Measurements from ENCODE around the gene PRKN.

The PRKN gene

GRCh38 chr6:162140251-162140852 lies 587.2 kb downstream of the PRKN start:
- no peak for DNase-seq (ENCODE audit: low read depth)
- TF ChIP-seq CTCF (IDR thresholded peaks at IDR 0.05; ENCODE audit: low read length, missing control alignments), result no peak
- H3K4me3 ChIP-seq (replicated peaks; ENCODE audit: low read depth, low read length), result no peak overlapping the region

- no peak for DNase-seq (ENCODE audit: low read depth)
- H3K4me3 ChIP-seq (replicated peaks; ENCODE audit: low read depth, low read length), result no peak overlapping the region
- TF ChIP-seq CTCF (IDR thresholded peaks at IDR 0.05; ENCODE audit: low read length, missing control alignments), result no peak
Measured at GRCh38 chr6:162125659-162126058, 601.9 kb downstream of the PRKN start.

DNA sequence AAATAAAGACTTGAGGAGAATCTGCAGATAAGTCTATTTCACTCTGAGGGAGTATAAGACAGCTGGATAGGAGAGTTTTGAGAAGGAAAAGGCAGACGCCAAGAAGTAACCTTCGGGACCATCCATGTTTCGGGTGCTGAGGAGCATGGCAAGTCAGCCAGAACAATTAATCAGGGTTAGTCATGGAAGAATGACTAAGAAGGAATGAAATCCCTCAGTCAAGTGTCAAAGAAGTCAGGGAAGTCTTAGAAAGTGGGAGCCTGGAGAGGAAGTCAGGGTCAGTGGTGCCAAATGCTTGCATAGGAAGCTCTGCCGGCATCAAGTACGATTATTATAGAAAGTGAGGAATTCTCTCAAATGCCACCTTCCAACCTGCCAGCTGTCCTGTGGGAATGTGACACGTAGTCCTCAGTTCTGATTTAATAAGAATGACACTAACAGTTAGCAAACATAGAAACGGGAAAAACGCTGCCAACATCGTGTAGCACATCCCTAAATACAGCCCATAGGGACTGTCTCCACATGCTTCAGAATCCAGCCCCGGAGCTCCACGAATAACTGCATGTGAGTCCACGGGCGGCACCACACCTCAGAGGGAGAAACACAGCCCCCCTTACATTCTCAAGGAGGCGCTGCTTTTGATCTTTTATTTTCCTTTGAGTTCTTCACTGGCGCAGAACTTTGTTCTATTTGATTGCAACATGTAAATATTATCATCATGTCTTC lies 602.7 kb downstream of the PRKN start:
- H3K4me3 ChIP-seq (replicated peaks; ENCODE audit: low read depth, low read length), result no peak overlapping the region
- no peak for TF ChIP-seq CTCF (IDR thresholded peaks at IDR 0.05; ENCODE audit: low read length, missing control alignments)
- DNase-seq (ENCODE audit: low read depth), result no peak

- no peak overlapping the region for H3K4me3 ChIP-seq (replicated peaks; ENCODE audit: low read depth, low read length)
- TF ChIP-seq CTCF (IDR thresholded peaks at IDR 0.05; ENCODE audit: low read length, missing control alignments), result peak; percentile 32
- peak; percentile 8 for DNase-seq (ENCODE audit: low read depth)
Measured at GRCh38 chr6:162123797-162124196, 603.8 kb downstream of the PRKN start.

- TF ChIP-seq CTCF (IDR thresholded peaks at IDR 0.05; ENCODE audit: low read length, missing control alignments), result no peak
- peak; percentile 33 for DNase-seq (ENCODE audit: low read depth)
- no peak overlapping the region for H3K4me3 ChIP-seq (replicated peaks; ENCODE audit: low read depth, low read length)
Measured at GRCh38 chr6:162119341-162119740, 608.2 kb downstream of the PRKN start.

DNA sequence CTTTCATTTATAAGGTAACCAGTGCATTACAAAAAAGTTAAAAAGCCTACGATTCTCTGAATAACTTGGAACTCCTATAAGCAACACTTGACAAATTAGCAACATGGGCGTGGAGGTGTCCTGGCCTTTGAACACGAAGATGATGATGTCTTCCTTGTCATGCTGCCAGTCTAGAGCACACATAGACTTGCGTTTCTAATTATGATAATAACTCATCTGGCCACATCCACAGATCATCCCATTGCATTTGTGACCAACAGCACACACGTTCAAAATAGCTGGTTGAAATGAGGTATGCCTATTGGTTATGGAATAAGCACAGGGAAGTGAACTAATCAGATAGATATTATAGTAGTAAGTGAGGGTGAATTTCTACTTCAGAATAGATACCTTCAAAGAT lies 608.9 kb downstream of the PRKN start:
- no peak for TF ChIP-seq CTCF (IDR thresholded peaks at IDR 0.05; ENCODE audit: low read length, missing control alignments)

More for the DNA sequence above, 608.9 kb downstream of the PRKN start:
- no peak for DNase-seq (ENCODE audit: low read depth)
- H3K4me3 ChIP-seq (replicated peaks; ENCODE audit: low read depth, low read length), result no peak overlapping the region
